GM03348 (cell line): ENCODE measurements around the gene SLCO3A1.
"Not testable (repeated sequence)": the region's sequence is repeated elsewhere in the genome, so short reads cannot be mapped to it uniquely, and the experiment has no call there.

ENCODE experiments used
- DNase-seq: peaks from one replicate; pipeline ENCODE4 v3.0.0; 2012; ENCODE audit warnings: low spot score

Gene SLCO3A1

GRCh38 chr15:92035551-92035950 lies 182.0 kb downstream of the SLCO3A1 start:
- no peak for DNase-seq

GRCh38 chr15:92035961-92036360 lies 182.5 kb downstream of the SLCO3A1 start:
- DNase-seq: no peak

GRCh38 chr15:92037491-92037890 lies 184.0 kb downstream of the SLCO3A1 start:
- no peak for DNase-seq

- DNase-seq: no peak
Measured at GRCh38 chr15:92040350-92040749, 186.8 kb downstream of the SLCO3A1 start.

GRCh38 chr15:92041371-92041770 lies 187.9 kb downstream of the SLCO3A1 start:
- DNase-seq: no peak

GRCh38 chr15:92043283-92043682 lies 189.8 kb downstream of the SLCO3A1 start:
- no peak for DNase-seq

- DNase-seq: no peak
Measured at GRCh38 chr15:92044203-92044909, 190.8 kb downstream of the SLCO3A1 start.

- DNase-seq: no peak
Measured at GRCh38 chr15:92047900-92048299, 194.4 kb downstream of the SLCO3A1 start.

GRCh38 chr15:92048739-92049138 lies 195.2 kb downstream of the SLCO3A1 start:
- DNase-seq: no peak

GRCh38 chr15:92049290-92049989 lies 195.9 kb downstream of the SLCO3A1 start:
- DNase-seq: no peak

GRCh38 chr15:92050220-92050898 lies 196.9 kb downstream of the SLCO3A1 start:
- DNase-seq: no peak

GRCh38 chr15:92051716-92052115 lies 198.2 kb downstream of the SLCO3A1 start:
- no peak for DNase-seq

- no peak for DNase-seq
Measured at GRCh38 chr15:92053753-92054316, 200.3 kb downstream of the SLCO3A1 start.

GRCh38 chr15:92056875-92057274 lies 203.4 kb downstream of the SLCO3A1 start:
- DNase-seq: no peak

- DNase-seq: no peak
Measured at GRCh38 chr15:92059036-92059970, 205.8 kb downstream of the SLCO3A1 start.

- DNase-seq: not testable (repeated sequence)
Measured at GRCh38 chr15:92059971-92060311, 206.4 kb downstream of the SLCO3A1 start.

- no peak for DNase-seq
Measured at GRCh38 chr15:92061511-92062195, 208.1 kb downstream of the SLCO3A1 start.

GRCh38 chr15:92062505-92062904 lies 209.0 kb downstream of the SLCO3A1 start:
- no peak for DNase-seq

- no peak for DNase-seq
Measured at GRCh38 chr15:92068121-92068520, 214.6 kb downstream of the SLCO3A1 start.

- peak; percentile 87 for DNase-seq
Measured at GRCh38 chr15:92069308-92070250, 216.1 kb downstream of the SLCO3A1 start.
